Kidney (tissue), 14 donors: Measurements from ENCODE around the gene ZBTB9. TPM values are rescaled to one million over a fixed set of nuclear protein-coding genes. Genes with fewer than 3 reads are reported as not detected.

Source experiments
- DNase-seq, 5 donors: peaks; one replicate each; pipeline ENCODE4 v3.0.0-alpha.2; 2013 to 2020
- FAIRE-seq: peaks from 2 replicates; lab custom pipeline; 2012; peaks lifted over from hg19 to GRCh38; lab: Jason Lieb, UNC
- H3K27ac ChIP-seq, 2 donors: one replicate each; pipeline ENCODE4 v1.7.0; 2013; ENCODE audit warnings: low read depth in 2 of 2, low read length in 2 of 2, inconsistent platforms in 1 of 2
- H3K27me3 ChIP-seq: one replicate; pipeline ENCODE4 v1.7.1; 2013; ENCODE audit warnings: low read length, inconsistent platforms; ENCODE audit not compliant: control insufficient read depth, insufficient read depth
- H3K36me3 ChIP-seq, 3 donors: one replicate each; pipeline versions ENCODE4 v1.7.0 to v1.7.1; 2013; ENCODE audit warnings: low read length in 3 of 3, control low read depth in 1 of 3, inconsistent platforms in 1 of 3; ENCODE audit not compliant: insufficient read depth in 3 of 3, control insufficient read depth in 2 of 3
- H3K4me1 ChIP-seq, 3 donors: one replicate each; pipeline versions ENCODE4 v1.7.0 to v1.7.1; 2013; ENCODE audit warnings: low read length in 3 of 3, inconsistent platforms in 1 of 3, low read depth in 1 of 3; ENCODE audit not compliant: control insufficient read depth in 2 of 3, insufficient read depth in 2 of 3
- H3K4me3 ChIP-seq, 3 donors: one replicate each; pipeline versions ENCODE4 v1.7.0 to v1.8.1; 2013; ENCODE audit warnings: low read length in 3 of 3, control low read depth in 1 of 3, inconsistent platforms in 1 of 3
- H3K9ac ChIP-seq, 3 donors: one replicate each; pipeline versions ENCODE4 v1.7.0 to v1.7.1; 2013; ENCODE audit warnings: low read length in 3 of 3, control low read depth in 1 of 3, inconsistent platforms in 1 of 3
- H3K9me3 ChIP-seq, 3 donors: one replicate each; pipeline versions ENCODE4 v1.7.0 to v1.7.1; 2013; ENCODE audit warnings: low read length in 3 of 3, control low read depth in 1 of 3, inconsistent platforms in 1 of 3; ENCODE audit not compliant: control insufficient read depth in 2 of 3, insufficient read depth in 1 of 3
- CTCF ChIP-seq: IDR thresholded peaks from 3 replicates; pipeline ENCODE4 v1.5.1; 2012; ENCODE audit warnings: mild to moderate bottlenecking, moderate library complexity, borderline replicate concordance; ENCODE audit not compliant: insufficient read depth; ENCODE audit errors: extremely low read depth
- intact Hi-C: fragments of 100-400 bp; cut with DNase I; formaldehyde crosslinking; loops from one replicate; pipeline ENCODE4 v1.11.1; 2022
- polyA plus RNA-seq: library from polyadenylated mRNA; stranded (reverse); fragments of 350-450 nt; fragmentation: Illumina TruSeq; extraction: RNeasy Lipid Tissue Mini Kit (QIAGEN cat#74804); gene quantifications from one replicate; pipeline ENCODE4 v1.2.3, GENCODE V29; 2014; ENCODE audit warnings: low read depth, low replicate concordance; ENCODE audit not compliant: insufficient read depth
- total RNA-seq: library from RNA; stranded (reverse); fragmentation: NEBNext Ultra II Directional; extraction: Animal tissue kit (Norgen Biotek cat#: 25700); gene quantifications from one replicate; pipeline ENCODE4 v1.2.1, GENCODE V29; 2021
- donor health status: control.
- donor health status: control.
- donor health status: control.
- donor health status: control.
- donor health status: control.
- donor health status: DM: yes; HTN: yes; CAD: no.
- donor health status: Normal renal cell carcinoma (clear cell type).

ZBTB9 gene
- total and polyA plus RNA-seq, 2 donors from 2014 or later, result 6.4 to 11.5 TPM

DNA sequence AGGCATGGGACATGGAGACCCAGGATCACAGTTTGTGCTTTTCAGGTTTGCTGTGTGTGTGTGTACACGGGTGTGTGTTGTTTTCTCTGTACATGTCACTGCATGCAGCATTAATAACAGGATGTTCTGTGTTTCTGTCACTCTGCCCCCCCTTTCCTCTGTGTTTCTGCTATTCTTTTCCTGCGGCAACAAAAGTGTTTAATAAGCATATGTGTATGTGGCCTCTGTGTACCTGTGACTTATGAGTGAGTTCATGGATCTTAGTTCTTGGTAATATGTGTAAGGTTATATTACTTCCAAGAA, 24.7 kb upstream of the ZBTB9 start:
- Histone ChIP-seq H3K9me3 (no peaks in the 10 kb centered on the region), H3K4me3 (no peak overlapping the region), H3K27me3 (no peaks in the 10 kb centered on the region), H3K27ac (no peak overlapping the region), H3K9ac (no peak overlapping the region), H3K36me3 (no peaks in the 10 kb centered on the region), H3K4me1 (peaks cover 6 to 35% (median 7%) of the 10 kb centered on the region in 3 donors)
- FAIRE-seq (no peak), DNase-seq (no peak)
- intact Hi-C loops, result no loop called here
- no peak for TF ChIP-seq CTCF

DNA sequence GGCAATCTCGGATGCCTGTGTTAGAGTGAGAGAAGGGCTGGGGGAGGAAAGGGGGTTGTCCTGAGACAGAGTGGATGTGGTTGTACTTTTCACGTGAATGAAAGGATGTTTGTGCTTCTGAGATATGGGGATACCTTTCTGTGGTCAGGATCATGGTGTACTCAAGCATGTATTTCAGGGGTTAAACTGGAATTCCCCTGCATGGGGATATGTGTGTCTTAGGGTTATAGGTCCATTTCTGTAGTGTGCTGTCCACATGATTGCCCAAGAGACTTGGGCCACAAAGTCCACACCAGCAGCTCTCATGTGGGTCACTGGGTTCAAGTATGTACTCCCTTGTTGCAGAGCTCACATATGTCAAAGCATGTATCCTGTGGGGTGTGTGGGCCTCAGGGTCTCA, 24.0 kb upstream of the ZBTB9 start:
- Histone ChIP-seq H3K27me3 (no peaks in the 10 kb centered on the region), H3K36me3 (no peaks in the 10 kb centered on the region), H3K4me1 (peaks cover 6 to 30% (median 7%) of the 10 kb centered on the region in 3 donors), H3K4me3 (no peak overlapping the region), H3K27ac (no peak overlapping the region), H3K9me3 (no peaks in the 10 kb centered on the region), H3K9ac (no peak overlapping the region)
- DNase-seq, result no peak
- TF ChIP-seq CTCF, result no peak
- intact Hi-C loops, result no loop called here
- no peak for FAIRE-seq

- H3K4me1 ChIP-seq, result peaks cover 6 to 30% (median 7%) of the 10 kb centered on the region in 3 donors
- peaks cover 0 to 6% (median 4%) of the 10 kb centered on the region in 3 donors for H3K36me3 ChIP-seq
- TF ChIP-seq CTCF, result no peak
- DNase-seq, result peak; percentile 83 to 92 (median 88)
- no peak overlapping the region for H3K9ac ChIP-seq
- intact Hi-C loops, result no loop called here
- H3K9me3 ChIP-seq, result no peaks in the 10 kb centered on the region
- no peak overlapping the region for H3K27ac ChIP-seq
- FAIRE-seq, result no peak
- H3K27me3 ChIP-seq, result no peaks in the 10 kb centered on the region
- peak overlapping the region in 1 of 3 donors; percentile 16 for H3K4me3 ChIP-seq
Measured at GRCh38 chr6:33430991-33431879, 23.1 kb upstream of the ZBTB9 start.
